ENCODE data around the gene FAM81B.

FAM81B gene

DNA sequence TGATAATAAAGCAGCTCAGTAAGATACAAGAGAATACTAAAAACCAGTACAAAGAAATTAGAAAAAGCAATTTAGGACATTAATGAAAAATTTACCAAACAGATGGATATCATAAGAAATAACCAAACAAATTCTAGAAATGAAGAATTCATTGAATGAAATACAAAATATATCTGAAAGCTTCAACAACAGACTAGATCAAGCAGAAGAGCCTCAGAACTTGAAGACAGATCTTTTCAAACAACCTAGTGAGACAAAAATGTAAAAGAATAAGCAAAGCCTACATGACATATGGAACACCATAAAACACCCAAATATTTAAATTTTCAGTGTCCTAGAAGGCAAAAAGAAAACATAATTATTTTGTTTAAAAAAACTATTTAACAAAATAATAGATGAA lies 96.7 kb downstream of the FAM81B start:
- DNase-seq: no peak

All from stimulated activated CD4-positive, alpha-beta T cell treated with anti-CD3 and anti-CD28 coated beads, Interleukin-2, amount 100 ng/mL, for 24 hours (primary cell).